Endothelial cell (in vitro differentiated cells): ENCODE measurements around the gene MAGEB5. TPM values are rescaled to one million over a fixed set of nuclear protein-coding genes. Genes with fewer than 3 reads are reported as not detected.
"Not testable (repeated sequence)": the region's sequence is repeated elsewhere in the genome, so short reads cannot be mapped to it uniquely, and the experiment has no call there.

Experiments
- DNase-seq: peaks from one replicate; pipeline ENCODE4 v3.0.0; 2021; ENCODE audit warnings: low spot score
- H3K27ac Mint-ChIP-seq: one replicate; pipeline ENCODE4 v1.8.0; 2021; ENCODE audit warnings: mixed read lengths, inconsistent platforms; ENCODE audit not compliant: unreplicated experiment
- H3K27me3 Mint-ChIP-seq: one replicate; pipeline ENCODE4 v1.8.0; 2021; ENCODE audit warnings: mild to moderate bottlenecking, moderate library complexity, mixed read lengths, inconsistent platforms; ENCODE audit not compliant: unreplicated experiment
- H3K36me3 Mint-ChIP-seq: one replicate; pipeline ENCODE4 v1.8.0; 2021; ENCODE audit warnings: mild to moderate bottlenecking, low read depth, mixed read lengths, inconsistent platforms; ENCODE audit not compliant: unreplicated experiment
- H3K4me1 Mint-ChIP-seq: one replicate; pipeline ENCODE4 v1.8.0; 2021; ENCODE audit warnings: mild to moderate bottlenecking, mixed read lengths, inconsistent platforms; ENCODE audit not compliant: unreplicated experiment
- H3K4me3 Mint-ChIP-seq: one replicate; pipeline ENCODE4 v1.8.0; 2021; ENCODE audit warnings: mild to moderate bottlenecking, mixed read lengths, inconsistent platforms; ENCODE audit not compliant: unreplicated experiment
- H3K9me3 Mint-ChIP-seq: one replicate; pipeline ENCODE4 v1.8.0; 2021; ENCODE audit warnings: mixed read lengths, inconsistent platforms; ENCODE audit not compliant: unreplicated experiment
- long read RNA-seq: library from polyadenylated mRNA; unstranded; transcript quantifications from one replicate; pipeline ENCODE4 v2.0.0, GENCODE V29; 2020; ENCODE audit not compliant: unreplicated experiment
- total RNA-seq: library from RNA; stranded (reverse); fragmentation: NEBNext Ultra II Directional; extraction: Animal tissue kit (Norgen Biotek cat#: 25700); gene quantifications from one replicate; pipeline ENCODE4 v1.2.1, GENCODE V29; 2021; ENCODE audit not compliant: unreplicated experiment
- TF ChIP-seq, protein P1 (sequence below): fragments of 200-600 bp; sonication (generic); IDR thresholded peaks from one replicate; pipeline ENCODE4 v1.5.0; 2021; ENCODE audit warnings: antibody characterized with exemption; ENCODE audit not compliant: unreplicated experiment

Gene MAGEB5, protein sequence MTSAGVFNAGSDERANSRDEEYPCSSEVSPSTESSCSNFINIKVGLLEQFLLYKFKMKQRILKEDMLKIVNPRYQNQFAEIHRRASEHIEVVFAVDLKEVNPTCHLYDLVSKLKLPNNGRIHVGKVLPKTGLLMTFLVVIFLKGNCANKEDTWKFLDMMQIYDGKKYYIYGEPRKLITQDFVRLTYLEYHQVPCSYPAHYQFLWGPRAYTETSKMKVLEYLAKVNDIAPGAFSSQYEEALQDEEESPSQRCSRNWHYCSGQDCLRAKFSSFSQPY
- total RNA-seq: not detected
- long read RNA-seq: 0 reads

DNA sequence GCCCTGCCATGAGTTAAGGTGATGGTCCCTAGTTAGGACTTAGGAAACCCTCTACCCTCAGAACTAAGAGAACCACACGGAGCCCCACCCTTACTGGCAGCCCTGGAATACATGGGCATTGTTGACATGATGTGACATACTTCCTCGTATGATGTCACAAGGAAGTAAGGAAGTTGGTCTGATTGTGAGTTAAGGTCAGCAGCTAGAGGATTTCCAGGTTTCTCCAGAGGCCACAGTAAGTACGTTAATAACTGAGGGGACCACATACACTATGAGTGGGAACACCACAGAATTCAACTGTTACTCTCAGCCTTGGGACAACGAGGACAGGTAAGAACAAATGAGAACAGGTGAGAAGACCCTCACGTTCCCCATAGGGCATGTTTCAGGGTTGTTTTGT lies at the start of gene MAGEB5:
TSS of gene MAGEB5 (plus strand) at position 301 of the 400 bp plus-strand sequence. CDS start 1,133 bp downstream, outside the sequence.
- H3K9me3 Mint-ChIP-seq: no peaks in the 10 kb centered on the region
- TF ChIP-seq, protein P1, sequence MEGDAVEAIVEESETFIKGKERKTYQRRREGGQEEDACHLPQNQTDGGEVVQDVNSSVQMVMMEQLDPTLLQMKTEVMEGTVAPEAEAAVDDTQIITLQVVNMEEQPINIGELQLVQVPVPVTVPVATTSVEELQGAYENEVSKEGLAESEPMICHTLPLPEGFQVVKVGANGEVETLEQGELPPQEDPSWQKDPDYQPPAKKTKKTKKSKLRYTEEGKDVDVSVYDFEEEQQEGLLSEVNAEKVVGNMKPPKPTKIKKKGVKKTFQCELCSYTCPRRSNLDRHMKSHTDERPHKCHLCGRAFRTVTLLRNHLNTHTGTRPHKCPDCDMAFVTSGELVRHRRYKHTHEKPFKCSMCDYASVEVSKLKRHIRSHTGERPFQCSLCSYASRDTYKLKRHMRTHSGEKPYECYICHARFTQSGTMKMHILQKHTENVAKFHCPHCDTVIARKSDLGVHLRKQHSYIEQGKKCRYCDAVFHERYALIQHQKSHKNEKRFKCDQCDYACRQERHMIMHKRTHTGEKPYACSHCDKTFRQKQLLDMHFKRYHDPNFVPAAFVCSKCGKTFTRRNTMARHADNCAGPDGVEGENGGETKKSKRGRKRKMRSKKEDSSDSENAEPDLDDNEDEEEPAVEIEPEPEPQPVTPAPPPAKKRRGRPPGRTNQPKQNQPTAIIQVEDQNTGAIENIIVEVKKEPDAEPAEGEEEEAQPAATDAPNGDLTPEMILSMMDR: no peak

DNA sequence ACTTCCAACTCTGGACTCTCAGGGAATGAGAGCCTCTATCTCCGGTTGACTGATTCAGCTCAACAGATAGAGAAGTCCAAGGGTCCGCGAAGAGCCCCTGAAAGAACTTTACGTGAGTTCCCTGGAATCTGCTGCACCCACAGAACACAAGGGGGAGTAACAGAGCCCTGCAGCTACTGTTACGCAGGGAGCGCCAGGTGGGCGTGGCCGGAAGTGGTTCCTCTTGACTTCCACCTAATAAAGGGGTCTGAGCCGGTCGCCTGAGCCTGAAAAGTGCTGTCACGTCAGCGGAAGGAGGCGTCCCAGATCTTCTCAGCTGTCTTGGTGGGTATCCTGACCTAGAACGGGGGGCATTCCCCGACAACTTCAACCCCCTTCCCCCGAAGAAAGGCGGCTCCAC lies 23.8 kb upstream of the MAGEB5 start, which contains the start of gene MAGEB6:
TSS of gene MAGEB6 (plus strand) at position 237 of the 400 bp plus-strand sequence. CDS start 1,407 bp downstream, outside the sequence.
- no peaks in the 10 kb centered on the region for H3K9me3 Mint-ChIP-seq
- H3K27me3 Mint-ChIP-seq: no peaks in the 10 kb centered on the region
- H3K36me3 Mint-ChIP-seq: no peaks in the 10 kb centered on the region
- no peak within 1 kb of the TSS for H3K4me3 Mint-ChIP-seq
- TF ChIP-seq, protein P1: no peak
- no peak within 1 kb of the TSS for H3K27ac Mint-ChIP-seq
- H3K4me1 Mint-ChIP-seq: no peaks in the 10 kb centered on the region
- DNase-seq: no peak

More for the DNA sequence above, at the start of gene MAGEB5:
- no peaks in the 10 kb centered on the region for H3K27me3 Mint-ChIP-seq
- no peaks in the 10 kb centered on the region for H3K36me3 Mint-ChIP-seq
- H3K4me1 Mint-ChIP-seq: no peaks in the 10 kb centered on the region
- no peak within 1 kb of the TSS for H3K27ac Mint-ChIP-seq
- H3K4me3 Mint-ChIP-seq: no peak within 1 kb of the TSS
- no peak for DNase-seq

DNA sequence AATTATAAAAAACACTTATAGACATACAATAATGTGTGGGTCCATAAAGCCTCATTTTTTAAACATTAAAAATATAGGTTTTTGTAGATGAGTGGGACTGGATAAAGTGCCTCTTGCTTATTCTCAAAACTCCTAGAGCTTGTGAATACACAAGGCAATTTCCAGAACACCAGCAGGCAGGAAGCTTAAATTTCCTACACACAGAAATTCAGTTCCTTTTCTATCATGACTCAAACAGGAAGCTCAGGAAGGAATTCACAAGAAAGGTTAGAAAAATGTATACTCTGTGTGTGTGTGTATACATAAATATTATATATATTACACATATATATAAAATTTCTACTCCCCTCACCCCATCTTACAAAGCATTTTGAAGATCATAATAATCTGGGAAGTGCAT lies 12.4 kb upstream of the MAGEB5 start:
- no peak for DNase-seq
- H3K4me1 Mint-ChIP-seq: peaks cover 13% of the 10 kb centered on the region
- no peaks in the 10 kb centered on the region for H3K27me3 Mint-ChIP-seq
- H3K9me3 Mint-ChIP-seq: no peaks in the 10 kb centered on the region
- TF ChIP-seq, protein P1: no peak
- no peak overlapping the region for H3K27ac Mint-ChIP-seq
- no peak overlapping the region for H3K4me3 Mint-ChIP-seq
- H3K36me3 Mint-ChIP-seq: peaks cover 4% of the 10 kb centered on the region

DNA sequence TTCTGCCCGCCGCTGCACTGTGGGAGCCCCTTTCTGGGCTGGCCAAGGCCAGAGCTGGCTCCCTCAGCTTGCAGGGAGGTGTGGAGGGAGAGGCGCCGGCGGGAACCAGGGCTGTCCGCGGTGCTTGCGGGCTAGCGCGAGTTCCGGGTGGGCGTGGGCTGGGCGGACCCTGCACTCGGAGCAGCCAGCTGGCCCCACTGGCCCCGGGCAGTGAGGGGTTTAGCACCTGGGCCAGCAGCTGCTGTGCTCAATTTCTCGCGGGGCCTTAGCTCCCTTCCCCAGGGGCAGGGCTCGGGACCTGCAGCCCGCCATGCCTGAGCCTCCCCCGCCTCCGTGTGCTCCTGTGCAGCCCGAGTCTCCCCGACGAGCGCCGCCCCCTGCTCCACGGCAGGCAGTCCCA lies 11.3 kb upstream of the MAGEB5 start:
- H3K36me3 Mint-ChIP-seq, H3K4me3 Mint-ChIP-seq, H3K9me3 Mint-ChIP-seq, DNase-seq, H3K27me3 Mint-ChIP-seq, H3K27ac Mint-ChIP-seq: not testable (repeated sequence)
- peaks cover 13% of the 10 kb centered on the region for H3K4me1 Mint-ChIP-seq

DNA sequence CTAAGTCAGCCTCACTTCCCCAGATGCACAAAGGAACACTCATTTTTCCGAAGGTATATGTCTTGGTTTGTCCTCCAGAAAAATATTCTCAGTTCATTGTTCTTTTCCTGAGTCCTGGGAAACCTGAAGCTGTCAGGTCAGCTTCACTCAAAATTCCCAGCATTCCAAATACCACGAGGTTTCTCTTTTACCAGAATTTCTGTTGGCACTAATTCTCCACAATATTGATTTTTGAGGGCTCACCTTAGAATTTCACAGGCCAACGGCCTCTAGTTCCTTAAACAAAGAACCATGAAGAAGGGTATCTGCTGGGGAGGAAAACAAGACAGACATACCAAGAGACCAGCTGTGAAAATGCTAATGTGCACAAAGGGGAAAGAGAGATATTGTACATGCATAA lies 8.0 kb upstream of the MAGEB5 start:
- Mint-ChIP-seq H3K27ac (no peak overlapping the region), H3K4me1 (peaks cover 4% of the 10 kb centered on the region), H3K9me3 (no peaks in the 10 kb centered on the region), H3K27me3 (no peaks in the 10 kb centered on the region), H3K36me3 (peaks cover 4% of the 10 kb centered on the region), H3K4me3 (no peak overlapping the region)
- TF ChIP-seq, protein P1: no peak
- no peak for DNase-seq
